Sigmoid colon (tissue), 7 donors: Measurements from ENCODE around the gene TRPM3. TPM values are rescaled to one million over a fixed set of nuclear protein-coding genes. Genes with fewer than 3 reads are reported as not detected.

ENCODE experiments used
- DNase-seq: peaks from one replicate; pipeline ENCODE4 v3.0.0-alpha.2; 2019
- H3K27ac ChIP-seq, 4 donors: fragments of 200-600 bp; sonication (generic); one replicate each; pipeline ENCODE4 v1.5.1; 2016 to 2019; ENCODE audit warnings: mild to moderate bottlenecking in 1 of 4
- H3K27me3 ChIP-seq, 3 donors: fragments of 200-600 bp; sonication (generic); one replicate each; pipeline ENCODE4 v1.5.1; 2019; ENCODE audit warnings: mild to moderate bottlenecking in 1 of 3
- H3K36me3 ChIP-seq, 4 donors: fragments of 200-600 bp; sonication (generic); one replicate each; pipeline ENCODE4 v1.5.1; 2016 to 2019
- H3K4me1 ChIP-seq, 4 donors: fragments of 200-600 bp; sonication (generic); one replicate each; pipeline ENCODE4 v1.5.1; 2017 to 2019
- H3K4me3 ChIP-seq, 4 donors: fragments of 200-600 bp; sonication (generic); one replicate each; pipeline ENCODE4 v1.5.1; 2017 to 2019; ENCODE audit warnings: mild to moderate bottlenecking in 2 of 4, moderate library complexity in 1 of 4
- H3K9me3 ChIP-seq, 4 donors: fragments of 200-600 bp in 3 of 4; sonication (generic) in 3 of 4; one replicate each; pipeline versions ENCODE4 v1.5.1 to v1.6.1; 2013 to 2019
- EP300 ChIP-seq, 4 donors: sonication (generic); formaldehyde crosslinking; IDR thresholded peaks; one replicate each; pipeline ENCODE4 v1.6.1; 2017; ENCODE audit warnings: antibody characterized with exemption in 4 of 4
- POLR2A ChIP-seq, 2 donors: fragments of 450-650 bp; IDR thresholded peaks; one replicate each; pipeline ENCODE4 v1.6.1; 2016; ENCODE audit warnings: antibody characterized with exemption in 2 of 2, mild to moderate bottlenecking in 2 of 2, moderate library complexity in 2 of 2
- POLR2AphosphoS5 ChIP-seq, 4 donors: sonication (generic); formaldehyde crosslinking; IDR thresholded peaks; one replicate each; pipeline ENCODE4 v1.6.1; 2017; ENCODE audit warnings: antibody characterized with exemption in 4 of 4
- whole genome bisulfite sequencing, 2 donors: extraction: QIAGEN DNeasy Blood & Tissue Kit; methylation state at CpG; one replicate each; pipeline ENCODE4 v1.1.7; 2013; 5-methylcytosine and 5-hydroxymethylcytosine counted together
- intact Hi-C: fragments of 100-400 bp; cut with DNase I; formaldehyde crosslinking; loops from one replicate; pipeline ENCODE4 v1.15.1; 2023
- polyA plus RNA-seq, 3 donors: library from polyadenylated mRNA; stranded (reverse); fragments of 200-250 nt; gene quantifications; one replicate each; pipeline ENCODE4 v1.2.3, GENCODE V29; 2013
- total RNA-seq, 4 donors: library from RNA; depleted of rRNA; stranded (reverse); fragments of >200 nt; gene quantifications; one replicate each; pipeline ENCODE4 v1.1.0, GENCODE V29; 2016
- TF ChIP-seq, protein P1 (sequence below), 4 experiments: fragments of 450-650 bp in 3 of 4; fragments of 200-600 bp in 1 of 4; IDR thresholded peaks; one replicate each; pipeline ENCODE4 v1.5.1; 2016 to 2019; ENCODE audit warnings: antibody characterized with exemption in 4 of 4, mild to moderate bottlenecking in 3 of 4, moderate library complexity in 2 of 4
- donor health status: healthy with polysubstance abuse.
- donor health status: Bipolar disorder and iron deficiency.
- donor health status: healthy.

Gene TRPM3
- total and polyA plus RNA-seq, 7 donors = 0.07 to 1.8 (median 0.41) TPM; not detected in 2

DNA sequence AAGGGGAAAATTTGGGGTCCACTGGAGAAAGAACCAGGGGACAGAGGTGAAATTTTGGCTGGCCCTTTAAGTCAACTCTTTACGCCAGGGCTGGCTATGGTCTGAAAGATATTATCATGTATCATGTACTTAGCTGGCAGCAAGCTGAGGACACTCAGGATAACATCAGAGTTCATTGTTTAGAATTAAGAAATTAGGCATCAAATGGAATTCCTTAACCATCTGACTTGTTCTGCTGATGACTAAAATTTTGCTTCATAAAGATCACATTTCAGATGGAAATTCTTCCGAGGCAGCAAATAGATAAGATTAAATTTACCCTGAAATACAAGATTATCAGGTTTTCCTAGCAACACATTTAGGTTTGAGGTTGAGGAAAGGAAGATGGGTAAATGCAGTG lies 437.6 kb downstream of the TRPM3 start:
- TF ChIP-seq POLR2AphosphoS5 (IDR thresholded peaks at IDR 0.05) (no peak), EP300 (IDR thresholded peaks at IDR 0.05) (no peak), POLR2A (IDR thresholded peaks at IDR 0.05) (no peak)
- TF ChIP-seq, protein P1, sequence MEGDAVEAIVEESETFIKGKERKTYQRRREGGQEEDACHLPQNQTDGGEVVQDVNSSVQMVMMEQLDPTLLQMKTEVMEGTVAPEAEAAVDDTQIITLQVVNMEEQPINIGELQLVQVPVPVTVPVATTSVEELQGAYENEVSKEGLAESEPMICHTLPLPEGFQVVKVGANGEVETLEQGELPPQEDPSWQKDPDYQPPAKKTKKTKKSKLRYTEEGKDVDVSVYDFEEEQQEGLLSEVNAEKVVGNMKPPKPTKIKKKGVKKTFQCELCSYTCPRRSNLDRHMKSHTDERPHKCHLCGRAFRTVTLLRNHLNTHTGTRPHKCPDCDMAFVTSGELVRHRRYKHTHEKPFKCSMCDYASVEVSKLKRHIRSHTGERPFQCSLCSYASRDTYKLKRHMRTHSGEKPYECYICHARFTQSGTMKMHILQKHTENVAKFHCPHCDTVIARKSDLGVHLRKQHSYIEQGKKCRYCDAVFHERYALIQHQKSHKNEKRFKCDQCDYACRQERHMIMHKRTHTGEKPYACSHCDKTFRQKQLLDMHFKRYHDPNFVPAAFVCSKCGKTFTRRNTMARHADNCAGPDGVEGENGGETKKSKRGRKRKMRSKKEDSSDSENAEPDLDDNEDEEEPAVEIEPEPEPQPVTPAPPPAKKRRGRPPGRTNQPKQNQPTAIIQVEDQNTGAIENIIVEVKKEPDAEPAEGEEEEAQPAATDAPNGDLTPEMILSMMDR (IDR thresholded peaks at IDR 0.05) = no peak
- Histone ChIP-seq H3K36me3 (no peaks in the 10 kb centered on the region), H3K27ac (no peak overlapping the region), H3K27me3 (no peaks in the 10 kb centered on the region), H3K4me1 (no peaks in the 10 kb centered on the region), H3K9me3 (no peaks in the 10 kb centered on the region), H3K4me3 (no peak overlapping the region)
- DNase-seq = no peak
- intact Hi-C loops = no loop called here
- 81 to 87% methylated on average over 2 of the region's 2 CpGs for WGBS, 2 donors

DNA sequence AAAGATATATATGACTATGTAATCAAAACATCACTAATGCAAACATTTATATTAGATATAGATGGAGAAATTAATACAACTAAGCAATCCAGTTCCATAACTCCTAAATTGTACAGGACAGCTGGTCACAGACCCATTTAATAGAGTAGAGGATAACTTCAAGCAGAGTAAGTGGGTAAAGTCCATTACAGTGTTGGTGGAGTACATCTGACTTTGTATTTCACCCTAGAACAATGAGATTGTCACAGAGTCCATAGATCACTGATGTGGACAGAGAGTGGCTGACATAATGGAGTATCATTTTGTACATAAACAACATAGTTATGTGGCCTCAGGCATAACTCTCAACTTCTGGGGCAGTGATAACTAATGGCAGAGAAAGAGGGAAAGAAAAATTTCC lies 439.1 kb downstream of the TRPM3 start:
- intact Hi-C loops = no loop called here
- DNase-seq = no peak
- Histone ChIP-seq H3K27me3 (no peaks in the 10 kb centered on the region), H3K9me3 (no peaks in the 10 kb centered on the region), H3K36me3 (no peaks in the 10 kb centered on the region), H3K4me3 (no peak overlapping the region), H3K4me1 (peaks cover 0 to 4% (median 0%) of the 10 kb centered on the region in 4 donors), H3K27ac (no peak overlapping the region)
- TF ChIP-seq EP300 (IDR thresholded peaks at IDR 0.05) (no peak), POLR2AphosphoS5 (IDR thresholded peaks at IDR 0.05) (no peak), POLR2A (IDR thresholded peaks at IDR 0.05) (no peak)
- TF ChIP-seq, protein P1 (IDR thresholded peaks at IDR 0.05) = no peak

DNA sequence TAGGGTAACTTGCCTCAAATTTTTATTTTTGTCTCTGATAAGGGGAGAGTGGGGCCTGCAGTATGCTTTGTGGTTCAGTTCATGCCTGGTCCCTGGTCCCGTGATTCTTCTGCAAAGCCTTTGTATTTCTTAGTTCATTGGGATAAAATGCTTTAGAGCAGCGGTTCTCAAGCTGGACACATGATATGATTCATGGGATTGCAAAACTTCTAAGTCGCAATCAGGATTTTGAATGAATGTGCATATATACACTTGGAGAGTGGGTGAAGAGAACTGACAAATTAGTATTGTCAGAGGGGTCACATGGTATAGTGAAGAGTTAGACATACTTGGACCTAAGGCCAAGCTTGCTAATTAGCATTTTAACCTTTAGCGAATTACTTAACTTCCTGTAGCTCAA lies 441.6 kb downstream of the TRPM3 start:
- Histone ChIP-seq H3K4me1 (peaks cover 0 to 9% (median 0%) of the 10 kb centered on the region in 4 donors), H3K27me3 (no peaks in the 10 kb centered on the region), H3K36me3 (no peaks in the 10 kb centered on the region), H3K27ac (no peak overlapping the region), H3K4me3 (no peak overlapping the region), H3K9me3 (no peaks in the 10 kb centered on the region)
- intact Hi-C loops = no loop called here
- DNase-seq = no peak
- TF ChIP-seq POLR2A (IDR thresholded peaks at IDR 0.05) (no peak), EP300 (IDR thresholded peaks at IDR 0.05) (no peak), POLR2AphosphoS5 (IDR thresholded peaks at IDR 0.05) (no peak)
- TF ChIP-seq, protein P1 (IDR thresholded peaks at IDR 0.05) = no peak
- 87 to 94% methylated on average over 4 of the region's 4 CpGs for WGBS, 2 donors

GRCh38 chr9:70678153-70678552 lies 443.3 kb downstream of the TRPM3 start:
- intact Hi-C loops = no loop called here
- Histone ChIP-seq H3K4me1 (peaks cover 0 to 9% (median 0%) of the 10 kb centered on the region in 4 donors), H3K27ac (no peak overlapping the region), H3K4me3 (no peak overlapping the region), H3K9me3 (no peaks in the 10 kb centered on the region), H3K36me3 (no peaks in the 10 kb centered on the region), H3K27me3 (no peaks in the 10 kb centered on the region)
- TF ChIP-seq, protein P1 (IDR thresholded peaks at IDR 0.05) = no peak
- TF ChIP-seq EP300 (IDR thresholded peaks at IDR 0.05) (no peak), POLR2A (IDR thresholded peaks at IDR 0.05) (no peak), POLR2AphosphoS5 (IDR thresholded peaks at IDR 0.05) (no peak)
- WGBS, 2 donors = 80 to 82% methylated on average over 4 of the region's 4 CpGs
- DNase-seq = no peak

DNA sequence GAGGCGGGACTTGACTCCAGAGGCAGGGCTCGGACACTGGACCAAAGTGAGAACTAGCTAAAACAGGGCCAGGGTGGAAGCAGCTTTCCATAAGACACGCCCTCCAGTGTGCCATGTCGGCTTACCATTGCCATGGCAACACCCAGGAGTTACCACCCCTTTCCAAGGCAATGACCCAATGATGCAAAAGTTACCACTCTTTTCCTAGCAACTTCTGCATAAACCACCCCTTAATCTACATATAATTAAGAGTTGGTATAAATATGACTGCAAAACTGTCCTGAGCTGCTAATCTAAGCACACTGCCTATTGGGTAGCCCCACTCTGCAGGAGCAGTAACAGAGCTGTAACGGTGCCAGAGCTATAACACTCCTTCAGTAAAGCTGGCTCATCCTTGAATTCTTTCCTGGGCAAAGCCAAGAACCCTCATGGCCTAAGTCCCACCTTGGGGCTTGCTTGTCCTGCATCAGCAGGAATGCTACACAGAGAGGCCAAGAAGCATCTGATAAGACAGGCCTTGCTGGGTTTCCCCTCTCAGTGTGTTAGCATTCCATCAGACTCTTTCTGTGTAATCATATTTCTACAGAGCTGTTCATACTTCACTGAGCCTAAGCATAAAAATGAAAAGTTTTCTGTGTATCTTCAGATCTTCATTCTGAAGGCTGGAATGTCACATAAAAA lies 444.2 kb downstream of the TRPM3 start:
- Histone ChIP-seq H3K27me3 (no peaks in the 10 kb centered on the region), H3K9me3 (no peaks in the 10 kb centered on the region), H3K4me1 (peaks cover 0 to 9% (median 0%) of the 10 kb centered on the region in 4 donors), H3K36me3 (no peaks in the 10 kb centered on the region), H3K4me3 (no peak overlapping the region), H3K27ac (no peak overlapping the region)
- TF ChIP-seq, protein P1 (IDR thresholded peaks at IDR 0.05) = no peak
- TF ChIP-seq POLR2AphosphoS5 (IDR thresholded peaks at IDR 0.05) (no peak), EP300 (IDR thresholded peaks at IDR 0.05) (no peak), POLR2A (IDR thresholded peaks at IDR 0.05) (no peak)
- intact Hi-C loops = no loop called here
- 79 to 83% methylated on average over 5 of the region's 5 CpGs for WGBS, 2 donors
- DNase-seq = no peak
